Head of caudate nucleus (tissue), 42 donors: ENCODE results near the gene SLCO2A1.

ENCODE experiments used
- DNase-seq, 42 donors: peaks; one replicate each; pipeline versions ENCODE4 v3.0.0 to v3.0.0-alpha.2; 2020 to 2021; ENCODE audit warnings: mixed read lengths in 7 of 42
- intact Hi-C: fragments of 100-400 bp; cut with DNase I; formaldehyde crosslinking; loops from one replicate; pipeline ENCODE4 v1.15.0; 2022

The SLCO2A1 gene

GRCh38 chr3:133944641-133945380 lies 84.9 kb downstream of the SLCO2A1 start:
- intact Hi-C loops: no loop called here
- peak in 3 of 42 donors; percentile 3 to 22 (median 17) for DNase-seq

GRCh38 chr3:133944181-133944580 lies 85.5 kb downstream of the SLCO2A1 start:
- intact Hi-C loops: no loop called here
- peak in 1 of 42 donors; percentile 2 for DNase-seq

- DNase-seq: peak in 3 of 42 donors; percentile 5 to 23 (median 10)
- intact Hi-C loops: no loop called here
These were observed 86.0 kb downstream of the SLCO2A1 start for GRCh38 chr3:133943639-133944141.

GRCh38 chr3:133943031-133943535 lies 86.6 kb downstream of the SLCO2A1 start:
- intact Hi-C loops: no loop called here
- DNase-seq: peak in 1 of 42 donors; percentile 34

GRCh38 chr3:133941415-133941821 lies 88.3 kb downstream of the SLCO2A1 start:
- DNase-seq: peak in 5 of 42 donors; percentile 2 to 27 (median 4)
- intact Hi-C loops: no loop called here

- intact Hi-C loops: no loop called here
- DNase-seq: peak in 2 of 42 donors; percentile 8 to 15
These were observed 89.2 kb downstream of the SLCO2A1 start for GRCh38 chr3:133940536-133940935.

- intact Hi-C loops: no loop called here
- DNase-seq: peak in 1 of 42 donors; percentile 3
These were observed 90.3 kb downstream of the SLCO2A1 start for GRCh38 chr3:133939463-133939835.

GRCh38 chr3:133938770-133939462 lies 90.8 kb downstream of the SLCO2A1 start:
- intact Hi-C loops: no loop called here
- DNase-seq: peak in 8 of 42 donors; percentile 8 to 60 (median 34)

GRCh38 chr3:133937756-133938601 lies 91.7 kb downstream of the SLCO2A1 start:
- peak in 10 of 42 donors; percentile 8 to 52 (median 29) for DNase-seq
- intact Hi-C loops: no loop called here

- intact Hi-C loops: no loop called here
- peak in 5 of 42 donors; percentile 2 to 22 (median 5) for DNase-seq
These were observed 92.6 kb downstream of the SLCO2A1 start for GRCh38 chr3:133937061-133937686.

- intact Hi-C loops: no loop called here
- peak in 6 of 42 donors; percentile 0 to 36 (median 15) for DNase-seq
These were observed 93.6 kb downstream of the SLCO2A1 start for GRCh38 chr3:133935843-133936769.

GRCh38 chr3:133934996-133935842 lies 94.5 kb downstream of the SLCO2A1 start:
- intact Hi-C loops: no loop called here

GRCh38 chr3:133934073-133934970 lies 95.4 kb downstream of the SLCO2A1 start:
- intact Hi-C loops: no loop called here
- DNase-seq: peak in 5 of 42 donors; percentile 3 to 38 (median 11)

More at GRCh38 chr3:133934996-133935842, 94.5 kb downstream of the SLCO2A1 start:
- DNase-seq: peak in 6 of 42 donors; percentile 8 to 16 (median 13)

- peak in 5 of 42 donors; percentile 1 to 39 (median 12) for DNase-seq
- intact Hi-C loops: no loop called here
These were observed 96.4 kb downstream of the SLCO2A1 start for GRCh38 chr3:133933097-133934024.
